ENCODE results near the gene CDK2AP2.

The CDK2AP2 gene

GRCh38 chr11:67503119-67504004, 4.6 kb downstream of the CDK2AP2 start:
- no peak for DNase-seq

GRCh38 chr11:67502328-67502979, 5.5 kb downstream of the CDK2AP2 start:
- no peak for DNase-seq

GRCh38 chr11:67501854-67502253, 6.1 kb downstream of the CDK2AP2 start:
- no peak for DNase-seq

GRCh38 chr11:67500831-67501715, 6.9 kb downstream of the CDK2AP2 start:
- DNase-seq, result no peak

- DNase-seq, result no peak
Measured at GRCh38 chr11:67500484-67500821, 7.5 kb downstream of the CDK2AP2 start.

- no peak for DNase-seq
Measured at GRCh38 chr11:67499808-67500483, 8.0 kb downstream of the CDK2AP2 start.

- no peak for DNase-seq
Measured at GRCh38 chr11:67498544-67498972, 9.4 kb downstream of the CDK2AP2 start.

GRCh38 chr11:67497656-67498291, 10.2 kb downstream of the CDK2AP2 start:
- DNase-seq, result no peak

GRCh38 chr11:67496113-67496512, 11.8 kb downstream of the CDK2AP2 start:
- DNase-seq, result no peak

GRCh38 chr11:67495234-67496005, 12.5 kb downstream of the CDK2AP2 start:
- DNase-seq, result no peak

GRCh38 chr11:67494371-67495233, 13.4 kb downstream of the CDK2AP2 start:
- no peak for DNase-seq

GRCh38 chr11:67493548-67494370, 14.2 kb downstream of the CDK2AP2 start:
- DNase-seq, result no peak

- peak; percentile 25 for DNase-seq
Measured at GRCh38 chr11:67492801-67493547, 15.0 kb downstream of the CDK2AP2 start.

GRCh38 chr11:67492069-67492727, 15.8 kb downstream of the CDK2AP2 start:
- no peak for DNase-seq

GRCh38 chr11:67491276-67492068, 16.5 kb downstream of the CDK2AP2 start:
- DNase-seq, result no peak

- no peak for DNase-seq
Measured at GRCh38 chr11:67490727-67491065, 17.3 kb downstream of the CDK2AP2 start.
